Measurements from ENCODE around the gene DNTT. TPM values are rescaled to one million over a fixed set of nuclear protein-coding genes. Genes with fewer than 3 reads are reported as not detected.

DNTT gene
- total RNA-seq, 1 donor from 2014 or later, result not detected

GRCh38 chr10:96341219-96342182 lies 37.3 kb downstream of the DNTT start:
- DNase-seq (ENCODE audit: low read depth), result no peak

GRCh38 chr10:96342402-96342801 lies 38.2 kb downstream of the DNTT start:
- DNase-seq (ENCODE audit: low read depth), result no peak

- no peak for DNase-seq (ENCODE audit: low read depth)
These were observed 39.9 kb downstream of the DNTT start for GRCh38 chr10:96344178-96344577.

- no peak for DNase-seq (ENCODE audit: low read depth)
These were observed 41.0 kb downstream of the DNTT start for GRCh38 chr10:96345222-96345621.

DNA sequence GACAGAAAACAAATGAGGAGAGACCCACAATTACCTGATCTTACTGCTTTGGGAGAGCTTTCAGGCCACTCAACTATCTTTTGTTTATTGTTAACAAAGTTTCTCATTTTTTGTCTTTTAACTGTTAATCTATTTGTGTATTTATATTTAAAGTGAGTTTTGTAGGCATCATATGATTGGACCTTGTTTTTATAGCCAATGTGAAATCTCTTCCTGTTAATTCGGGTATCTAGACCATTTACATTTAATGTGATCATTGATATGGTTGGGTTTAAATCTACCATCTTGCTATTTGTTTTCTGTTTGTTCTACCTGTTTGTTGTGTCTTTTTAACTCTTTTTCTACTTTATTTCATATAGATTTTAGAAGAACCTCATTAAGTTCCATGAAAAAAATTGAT lies 42.1 kb downstream of the DNTT start:
- DNase-seq (ENCODE audit: low read depth), result no peak

DNA sequence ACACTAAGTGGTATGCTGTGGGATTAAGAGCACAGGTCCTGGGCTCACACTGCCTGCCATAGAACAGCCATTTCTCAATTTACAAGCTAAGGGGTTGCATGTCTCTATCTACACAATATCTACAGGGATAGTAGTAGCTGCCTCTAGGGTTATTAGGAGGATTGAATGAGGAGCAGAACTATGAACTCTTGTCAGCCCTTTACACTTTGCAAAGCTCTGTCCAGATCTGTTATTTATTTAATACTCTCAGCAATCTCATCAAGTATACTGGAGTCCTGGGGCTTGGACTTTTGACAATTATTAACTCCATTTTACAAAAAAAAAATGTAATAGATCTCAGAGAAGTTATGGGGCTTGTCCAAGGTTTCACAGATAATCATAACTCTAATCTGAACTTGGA lies 47.8 kb downstream of the DNTT start:
- no peak for DNase-seq (ENCODE audit: low read depth)

DNA sequence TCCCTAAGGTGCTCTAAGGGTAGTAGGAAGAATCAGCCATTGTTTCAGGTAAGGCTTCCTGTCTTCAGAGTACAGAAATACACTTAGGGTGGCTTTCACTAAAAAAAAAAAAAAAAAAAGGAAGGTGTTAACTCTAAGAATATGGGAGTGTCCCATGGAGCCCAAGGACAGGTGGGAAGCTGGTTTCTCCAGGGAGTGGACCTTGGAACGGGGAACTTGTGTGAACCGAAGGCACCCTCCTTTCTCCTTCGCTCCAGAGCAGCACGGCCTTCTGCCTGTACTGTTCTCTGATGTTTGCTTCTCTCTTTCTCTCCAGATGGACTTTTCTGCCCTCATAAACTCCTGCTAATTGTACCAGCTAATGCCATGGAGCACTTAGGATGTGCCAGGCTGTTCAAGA lies 48.3 kb downstream of the DNTT start:
- no peak for DNase-seq (ENCODE audit: low read depth)

- no peak for DNase-seq (ENCODE audit: low read depth)
These were observed 52.9 kb downstream of the DNTT start for GRCh38 chr10:96357038-96357620.

DNA sequence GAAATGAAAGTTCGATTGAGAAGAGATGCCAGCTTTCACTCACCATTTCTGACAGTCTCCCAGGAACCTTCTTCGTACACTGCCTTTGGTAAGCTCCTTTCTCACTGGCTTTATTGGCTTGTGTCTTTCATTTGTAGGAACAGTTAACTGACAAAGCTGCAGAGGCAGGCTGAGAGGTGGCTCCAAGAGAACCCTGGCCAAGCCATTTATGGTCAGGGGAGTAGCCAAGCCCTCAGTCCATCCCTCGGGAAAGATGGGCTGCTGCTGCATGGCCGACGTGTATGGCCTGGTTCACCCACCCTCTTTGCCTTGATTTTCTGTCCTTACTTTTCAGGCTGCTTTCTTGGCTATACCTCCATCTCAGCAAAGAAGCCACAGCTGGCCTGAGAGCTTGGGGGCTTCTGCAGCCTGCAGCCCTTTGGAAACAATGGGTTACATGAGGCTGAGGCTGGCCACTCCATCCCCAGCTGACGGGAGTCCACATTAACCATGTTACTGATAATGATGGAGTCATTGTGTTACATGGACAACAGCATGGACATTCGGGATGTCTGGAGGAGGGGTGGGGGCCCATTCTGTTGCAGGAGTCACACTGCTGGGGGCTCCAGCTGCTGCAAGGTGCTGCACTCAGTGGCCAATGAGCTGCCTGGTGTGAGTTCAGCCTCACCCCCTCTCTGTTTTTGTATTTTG lies 54.8 kb downstream of the DNTT start, which contains the start of gene OPALIN:
OPALIN (minus strand) TSS at position 152 of the 690 bp plus-strand sequence; CDS start at position 46, 106 bp downstream.
- DNase-seq (ENCODE audit: low read depth), result no peak

DNA sequence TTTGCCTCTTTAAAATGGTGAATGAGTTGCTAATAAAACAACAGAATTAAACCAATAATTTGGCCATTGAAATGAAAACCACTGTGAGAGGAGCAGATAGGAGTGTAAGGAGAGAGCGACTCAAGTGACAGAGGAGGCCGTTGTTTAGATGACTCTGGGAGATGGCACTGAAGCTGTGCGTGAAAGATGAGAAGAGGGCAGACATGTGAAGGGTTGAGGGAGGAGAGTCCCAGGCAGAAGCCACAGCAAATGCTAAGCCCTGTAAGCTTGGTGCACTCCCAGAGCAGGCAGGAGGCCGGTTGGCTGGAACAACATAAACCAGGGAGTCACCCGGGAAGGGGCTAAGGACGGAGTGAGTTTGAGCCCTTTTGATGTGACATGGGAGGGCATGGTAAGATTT lies 55.4 kb downstream of the DNTT start:
- no peak for DNase-seq (ENCODE audit: low read depth)

DNA sequence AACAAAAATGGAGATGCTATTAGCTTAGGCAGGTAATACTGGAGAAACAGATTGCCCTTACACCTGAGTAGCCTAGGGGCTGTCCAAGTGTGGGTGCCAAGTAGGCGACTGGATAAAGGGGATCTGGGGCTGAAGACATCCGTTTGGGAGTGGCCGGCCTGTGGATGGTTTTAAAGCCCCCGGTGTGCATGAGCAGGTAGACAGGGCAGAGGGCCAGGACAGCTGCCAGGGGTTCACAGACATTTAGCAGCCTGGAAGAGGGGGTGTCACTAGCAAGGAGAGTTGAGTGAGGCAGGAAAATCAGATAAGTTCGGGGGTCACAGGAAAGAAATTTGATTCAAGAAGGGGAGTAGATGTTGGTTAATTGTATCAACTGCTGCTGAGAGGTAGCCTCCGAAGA lies 56.1 kb downstream of the DNTT start:
- DNase-seq (ENCODE audit: low read depth), result no peak

DNA sequence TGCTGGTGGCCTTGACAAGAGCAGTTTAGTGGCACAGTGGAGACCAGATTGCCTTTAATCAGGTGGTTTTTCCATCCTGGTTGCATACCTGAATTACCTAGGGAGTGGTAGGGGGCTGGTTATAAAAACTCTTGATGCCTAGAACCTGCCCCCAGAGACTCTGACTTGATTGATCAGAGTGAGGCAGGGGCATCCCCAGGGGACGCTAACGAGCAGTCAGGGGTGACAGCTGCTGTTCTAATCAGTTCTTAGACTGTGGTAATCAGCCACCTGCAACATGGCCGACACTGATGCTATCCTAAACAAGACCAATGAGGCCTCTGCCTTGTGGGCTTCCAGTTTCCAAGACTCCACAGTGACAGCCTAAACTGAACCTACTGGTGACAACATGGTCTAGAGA lies 56.5 kb downstream of the DNTT start:
- no peak for DNase-seq (ENCODE audit: low read depth)

DNA sequence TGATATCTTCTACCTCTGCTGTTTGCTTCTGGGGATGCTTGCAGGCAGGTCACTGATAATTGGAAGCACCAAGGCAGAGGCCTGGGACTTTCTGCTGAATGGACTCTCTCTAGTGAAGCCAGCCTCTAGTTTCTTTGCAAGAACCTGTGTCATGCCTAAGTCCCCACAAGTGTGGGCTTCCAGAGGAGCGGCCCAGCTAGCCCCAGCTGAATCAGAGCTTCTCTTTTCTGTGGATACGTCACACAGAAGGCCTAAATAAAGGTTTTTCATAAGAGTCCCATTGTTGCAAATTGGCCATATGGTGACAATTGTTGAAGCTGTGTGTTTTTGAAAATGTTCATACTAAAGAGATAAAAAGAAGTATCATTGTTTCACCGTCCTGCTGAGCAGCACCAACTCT lies 61.3 kb downstream of the DNTT start:
- no peak for DNase-seq (ENCODE audit: low read depth)

GRCh38 chr10:96366508-96366907 lies 62.3 kb downstream of the DNTT start:
- no peak for DNase-seq (ENCODE audit: low read depth)

DNA sequence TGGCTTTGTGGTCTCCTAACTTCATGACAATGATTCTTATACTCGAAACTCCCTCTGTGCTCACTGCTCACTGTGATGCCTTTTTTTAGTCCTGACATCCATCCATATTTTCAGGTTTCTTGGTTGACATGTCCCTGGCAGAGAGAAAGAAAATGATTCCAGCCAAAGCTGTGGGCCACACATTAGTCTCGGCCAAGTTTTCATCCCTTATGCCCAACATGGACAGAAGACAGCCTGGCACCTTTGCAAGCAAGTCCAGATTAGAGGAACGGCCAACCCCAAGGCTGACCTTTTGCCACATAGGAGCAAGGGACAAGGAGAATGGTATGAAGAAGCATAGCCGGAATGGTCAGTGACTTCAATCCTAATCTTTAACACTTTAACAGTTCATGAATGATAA lies 63.2 kb downstream of the DNTT start:
- no peak for DNase-seq (ENCODE audit: low read depth)

DNA sequence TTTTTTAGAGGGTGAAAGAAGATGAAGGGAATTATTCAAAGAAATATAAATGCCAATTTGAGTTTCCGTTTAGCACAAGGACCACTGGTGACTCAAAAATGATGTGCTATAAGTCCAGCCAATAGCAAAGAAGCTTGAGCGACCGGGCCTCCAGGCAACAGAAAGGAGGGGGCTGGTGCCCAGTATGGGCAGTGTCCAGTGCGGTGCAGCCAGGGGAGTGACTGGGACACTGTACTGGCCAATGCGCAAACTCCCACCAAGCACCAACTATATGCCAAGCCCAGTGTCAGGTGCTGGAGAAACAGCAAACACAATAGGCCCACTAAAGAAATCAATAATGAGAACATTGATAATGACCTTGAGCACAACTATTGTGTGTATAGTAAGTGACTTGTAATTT lies 64.7 kb downstream of the DNTT start:
- no peak for DNase-seq (ENCODE audit: low read depth)

- no peak for DNase-seq (ENCODE audit: low read depth)
These were observed 65.8 kb downstream of the DNTT start for GRCh38 chr10:96369890-96370583.

DNA sequence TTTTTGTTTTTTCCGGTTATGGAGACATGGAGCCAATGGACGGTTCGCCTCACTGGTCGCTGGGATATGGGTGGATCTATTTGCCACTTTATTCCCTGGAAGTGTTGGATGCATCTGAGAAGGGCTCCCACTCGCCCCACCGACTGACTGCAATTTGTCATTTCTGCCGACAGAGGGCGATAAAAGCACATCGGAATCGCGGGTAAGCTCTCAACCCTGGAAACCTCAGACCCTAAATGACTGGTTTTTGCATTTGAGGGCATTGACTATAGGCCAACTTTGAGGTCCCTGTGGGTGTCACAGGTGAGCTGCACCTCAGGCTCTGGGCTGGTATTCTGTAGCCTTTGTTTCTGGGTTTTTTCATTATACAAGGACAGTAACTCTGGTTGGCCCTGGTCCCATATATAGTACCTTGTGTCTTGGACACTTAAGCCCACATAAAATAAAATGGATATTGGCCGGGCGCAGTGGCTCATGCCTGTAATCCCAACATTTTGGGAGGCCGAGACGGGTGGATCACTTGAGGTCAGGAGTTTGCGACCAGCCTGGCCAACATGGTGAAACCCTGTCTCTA lies 66.4 kb downstream of the DNTT start:
- DNase-seq (ENCODE audit: low read depth), result peak; percentile 49

DNA sequence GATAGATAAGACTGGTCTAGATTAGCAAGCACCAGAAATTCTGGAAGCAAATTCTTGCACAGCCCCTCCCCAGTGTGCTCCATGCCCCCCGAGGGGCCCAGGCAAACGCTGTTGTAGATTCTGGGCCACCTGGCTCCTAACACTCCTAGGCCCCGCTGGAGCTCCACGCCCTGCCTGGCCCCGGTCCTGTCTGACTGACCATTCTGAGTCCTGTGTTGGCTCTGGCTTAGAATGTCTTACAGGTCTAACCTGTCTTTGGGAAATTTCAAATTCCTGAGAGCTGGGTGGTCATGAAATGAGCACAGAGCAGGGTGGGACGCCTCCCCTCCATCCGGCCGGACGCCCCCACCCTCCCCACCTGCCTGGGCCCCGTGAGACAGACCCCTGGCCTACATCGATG lies 67.1 kb downstream of the DNTT start:
- DNase-seq (ENCODE audit: low read depth), result no peak

DNA sequence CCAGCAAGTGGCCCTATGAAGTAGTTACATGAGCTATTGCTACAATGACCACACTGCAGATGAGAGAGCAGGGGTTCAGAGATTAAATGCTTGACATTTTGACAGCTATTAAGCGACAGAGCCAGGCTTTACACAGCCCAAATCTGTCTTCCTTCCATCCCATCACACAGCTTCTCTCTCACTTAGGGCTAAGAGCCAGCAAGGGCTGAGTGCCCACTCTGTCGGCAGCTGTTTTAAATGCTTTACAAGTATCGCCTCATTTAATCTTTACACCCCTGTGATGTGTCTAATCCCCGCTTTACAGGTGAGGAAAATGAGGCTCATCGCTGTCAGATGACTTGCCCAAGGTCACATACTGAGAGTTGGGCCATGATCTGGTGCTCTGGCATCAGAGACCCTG lies 69.8 kb downstream of the DNTT start:
- DNase-seq (ENCODE audit: low read depth), result no peak

- DNase-seq (ENCODE audit: low read depth), result peak; percentile 1
These were observed 70.4 kb downstream of the DNTT start for GRCh38 chr10:96374639-96374984.
